H1 (cell line): Measurements from ENCODE around the gene PCDH9.

Experiments
- CBX5 ChIP-seq: fragments of 300-800, 300-1000 bp; sonication (generic); IDR thresholded peaks from 2 replicates; pipeline ENCODE4 v1.7.1; 2016; ENCODE audit warnings: antibody characterized with exemption, low read length, low read depth
- CHD2 ChIP-seq: IDR thresholded peaks from 2 replicates; pipeline ENCODE4 v1.6.1; 2012; ENCODE audit warnings: low read length, improper control_type of control experiment
- CREB1 ChIP-seq: IDR thresholded peaks from 2 replicates; pipeline ENCODE4 v1.6.1; 2012; ENCODE audit warnings: inconsistent platforms
- EZH2 ChIP-seq: fragments of 200-600 bp; sonication (generic); IDR thresholded peaks from 2 replicates; pipeline ENCODE4 v1.7.1; 2012; ENCODE audit warnings: low read depth, mild to moderate bottlenecking, moderate library complexity, low read length, inconsistent platforms; ENCODE audit not compliant: severe bottlenecking
- HDAC6 ChIP-seq: IDR thresholded peaks from one replicate; pipeline ENCODE4 v1.7.1; 2012; ENCODE audit warnings: low read depth, mild to moderate bottlenecking, inconsistent platforms, low read length, moderate library complexity
- MAFK ChIP-seq: IDR thresholded peaks from 2 replicates; pipeline ENCODE4 v1.6.1; 2012; ENCODE audit warnings: low read depth, mild to moderate bottlenecking, improper control_type of control experiment, low read length
- POLR2A ChIP-seq, 2 experiments: IDR thresholded peaks; 1 replicate in 1 of 2; 2 replicates in 1 of 2; pipeline ENCODE4 v1.6.1; 2011; ENCODE audit warnings: low read depth in 2 of 2, low read length in 2 of 2, mild to moderate bottlenecking in 2 of 2; ENCODE audit errors: control extremely low read depth in 1 of 2
- POLR2AphosphoS5 ChIP-seq: IDR thresholded peaks from 2 replicates; pipeline ENCODE4 v1.6.1; 2011; ENCODE audit warnings: low read depth, low read length
- SP2 ChIP-seq: IDR thresholded peaks from 2 replicates; pipeline ENCODE4 v1.6.1; 2012; ENCODE audit warnings: mild to moderate bottlenecking, low read length, inconsistent platforms
- TAF1 ChIP-seq: IDR thresholded peaks from 2 replicates; pipeline ENCODE4 v1.6.1; 2011; ENCODE audit warnings: mild to moderate bottlenecking, low read depth, low read length
- YY1 ChIP-seq: IDR thresholded peaks from 2 replicates; pipeline ENCODE4 v1.6.1; 2011; ENCODE audit warnings: low read depth, mild to moderate bottlenecking, low read length
- ZNF274 ChIP-seq: IDR thresholded peaks from 2 replicates; pipeline ENCODE4 v1.7.0; 2012; ENCODE audit warnings: low read length, borderline replicate concordance; ENCODE audit errors: extremely low read depth
- TF ChIP-seq, protein P1 (sequence below), 3 experiments: IDR thresholded peaks; 1 replicate in 2 of 3; 2 replicates in 1 of 3; pipeline versions ENCODE4 v1.5.1 to v1.6.1; 2011; ENCODE audit warnings: low read length in 3 of 3, mild to moderate bottlenecking in 3 of 3, inconsistent platforms in 2 of 3, low read depth in 1 of 3, moderate library complexity in 1 of 3; ENCODE audit not compliant: insufficient read depth in 1 of 3; ENCODE audit errors: control extremely low read depth in 1 of 3
- TF ChIP-seq, protein P2 (sequence below): fragments of 300-600 bp; sonication (generic); IDR thresholded peaks from 2 replicates; pipeline ENCODE4 v1.7.1; 2012; ENCODE audit warnings: low read length, moderate library complexity, mild to moderate bottlenecking, inconsistent platforms; ENCODE audit not compliant: insufficient replicate concordance

DNA sequence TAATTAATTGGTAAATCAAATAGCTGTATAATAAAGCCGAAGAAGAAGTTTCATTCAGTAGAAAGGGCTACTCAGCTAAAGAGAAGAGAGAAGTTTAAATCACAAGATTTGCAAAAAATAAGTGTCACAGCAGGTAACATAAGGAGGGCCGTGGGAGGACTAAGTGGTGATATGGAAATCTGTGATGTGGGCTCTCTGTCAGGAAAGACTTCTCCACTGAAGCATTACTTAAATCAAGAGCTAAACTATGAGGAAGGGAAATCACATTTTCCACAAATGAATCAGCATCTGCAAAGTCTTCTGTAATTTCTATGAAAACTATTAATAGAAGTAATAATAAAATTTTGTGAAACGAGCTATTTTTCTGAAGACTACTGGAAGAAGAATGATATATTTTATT lies 153.8 kb downstream of the PCDH9 start:
- TF ChIP-seq EZH2 (no peak), CBX5 (no peak), POLR2AphosphoS5 (no peak), ZNF274 (no peak), TAF1 (no peak), YY1 (no peak), HDAC6 (no peak), CHD2 (no peak), CREB1 (no peak), POLR2A (IDR thresholded peaks at IDR 0.05; ENCODE audit: control extremely low read depth in 1 of 2, low read depth in 2 of 2, low read length in 2 of 2) (no peak), MAFK (no peak), SP2 (no peak)
- TF ChIP-seq, protein P1, sequence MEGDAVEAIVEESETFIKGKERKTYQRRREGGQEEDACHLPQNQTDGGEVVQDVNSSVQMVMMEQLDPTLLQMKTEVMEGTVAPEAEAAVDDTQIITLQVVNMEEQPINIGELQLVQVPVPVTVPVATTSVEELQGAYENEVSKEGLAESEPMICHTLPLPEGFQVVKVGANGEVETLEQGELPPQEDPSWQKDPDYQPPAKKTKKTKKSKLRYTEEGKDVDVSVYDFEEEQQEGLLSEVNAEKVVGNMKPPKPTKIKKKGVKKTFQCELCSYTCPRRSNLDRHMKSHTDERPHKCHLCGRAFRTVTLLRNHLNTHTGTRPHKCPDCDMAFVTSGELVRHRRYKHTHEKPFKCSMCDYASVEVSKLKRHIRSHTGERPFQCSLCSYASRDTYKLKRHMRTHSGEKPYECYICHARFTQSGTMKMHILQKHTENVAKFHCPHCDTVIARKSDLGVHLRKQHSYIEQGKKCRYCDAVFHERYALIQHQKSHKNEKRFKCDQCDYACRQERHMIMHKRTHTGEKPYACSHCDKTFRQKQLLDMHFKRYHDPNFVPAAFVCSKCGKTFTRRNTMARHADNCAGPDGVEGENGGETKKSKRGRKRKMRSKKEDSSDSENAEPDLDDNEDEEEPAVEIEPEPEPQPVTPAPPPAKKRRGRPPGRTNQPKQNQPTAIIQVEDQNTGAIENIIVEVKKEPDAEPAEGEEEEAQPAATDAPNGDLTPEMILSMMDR (IDR thresholded peaks at IDR 0.05; ENCODE audit: control extremely low read depth in 1 of 3, insufficient read depth in 1 of 3, low read depth in 1 of 3, low read length in 3 of 3): no peak
- TF ChIP-seq, protein P2, sequence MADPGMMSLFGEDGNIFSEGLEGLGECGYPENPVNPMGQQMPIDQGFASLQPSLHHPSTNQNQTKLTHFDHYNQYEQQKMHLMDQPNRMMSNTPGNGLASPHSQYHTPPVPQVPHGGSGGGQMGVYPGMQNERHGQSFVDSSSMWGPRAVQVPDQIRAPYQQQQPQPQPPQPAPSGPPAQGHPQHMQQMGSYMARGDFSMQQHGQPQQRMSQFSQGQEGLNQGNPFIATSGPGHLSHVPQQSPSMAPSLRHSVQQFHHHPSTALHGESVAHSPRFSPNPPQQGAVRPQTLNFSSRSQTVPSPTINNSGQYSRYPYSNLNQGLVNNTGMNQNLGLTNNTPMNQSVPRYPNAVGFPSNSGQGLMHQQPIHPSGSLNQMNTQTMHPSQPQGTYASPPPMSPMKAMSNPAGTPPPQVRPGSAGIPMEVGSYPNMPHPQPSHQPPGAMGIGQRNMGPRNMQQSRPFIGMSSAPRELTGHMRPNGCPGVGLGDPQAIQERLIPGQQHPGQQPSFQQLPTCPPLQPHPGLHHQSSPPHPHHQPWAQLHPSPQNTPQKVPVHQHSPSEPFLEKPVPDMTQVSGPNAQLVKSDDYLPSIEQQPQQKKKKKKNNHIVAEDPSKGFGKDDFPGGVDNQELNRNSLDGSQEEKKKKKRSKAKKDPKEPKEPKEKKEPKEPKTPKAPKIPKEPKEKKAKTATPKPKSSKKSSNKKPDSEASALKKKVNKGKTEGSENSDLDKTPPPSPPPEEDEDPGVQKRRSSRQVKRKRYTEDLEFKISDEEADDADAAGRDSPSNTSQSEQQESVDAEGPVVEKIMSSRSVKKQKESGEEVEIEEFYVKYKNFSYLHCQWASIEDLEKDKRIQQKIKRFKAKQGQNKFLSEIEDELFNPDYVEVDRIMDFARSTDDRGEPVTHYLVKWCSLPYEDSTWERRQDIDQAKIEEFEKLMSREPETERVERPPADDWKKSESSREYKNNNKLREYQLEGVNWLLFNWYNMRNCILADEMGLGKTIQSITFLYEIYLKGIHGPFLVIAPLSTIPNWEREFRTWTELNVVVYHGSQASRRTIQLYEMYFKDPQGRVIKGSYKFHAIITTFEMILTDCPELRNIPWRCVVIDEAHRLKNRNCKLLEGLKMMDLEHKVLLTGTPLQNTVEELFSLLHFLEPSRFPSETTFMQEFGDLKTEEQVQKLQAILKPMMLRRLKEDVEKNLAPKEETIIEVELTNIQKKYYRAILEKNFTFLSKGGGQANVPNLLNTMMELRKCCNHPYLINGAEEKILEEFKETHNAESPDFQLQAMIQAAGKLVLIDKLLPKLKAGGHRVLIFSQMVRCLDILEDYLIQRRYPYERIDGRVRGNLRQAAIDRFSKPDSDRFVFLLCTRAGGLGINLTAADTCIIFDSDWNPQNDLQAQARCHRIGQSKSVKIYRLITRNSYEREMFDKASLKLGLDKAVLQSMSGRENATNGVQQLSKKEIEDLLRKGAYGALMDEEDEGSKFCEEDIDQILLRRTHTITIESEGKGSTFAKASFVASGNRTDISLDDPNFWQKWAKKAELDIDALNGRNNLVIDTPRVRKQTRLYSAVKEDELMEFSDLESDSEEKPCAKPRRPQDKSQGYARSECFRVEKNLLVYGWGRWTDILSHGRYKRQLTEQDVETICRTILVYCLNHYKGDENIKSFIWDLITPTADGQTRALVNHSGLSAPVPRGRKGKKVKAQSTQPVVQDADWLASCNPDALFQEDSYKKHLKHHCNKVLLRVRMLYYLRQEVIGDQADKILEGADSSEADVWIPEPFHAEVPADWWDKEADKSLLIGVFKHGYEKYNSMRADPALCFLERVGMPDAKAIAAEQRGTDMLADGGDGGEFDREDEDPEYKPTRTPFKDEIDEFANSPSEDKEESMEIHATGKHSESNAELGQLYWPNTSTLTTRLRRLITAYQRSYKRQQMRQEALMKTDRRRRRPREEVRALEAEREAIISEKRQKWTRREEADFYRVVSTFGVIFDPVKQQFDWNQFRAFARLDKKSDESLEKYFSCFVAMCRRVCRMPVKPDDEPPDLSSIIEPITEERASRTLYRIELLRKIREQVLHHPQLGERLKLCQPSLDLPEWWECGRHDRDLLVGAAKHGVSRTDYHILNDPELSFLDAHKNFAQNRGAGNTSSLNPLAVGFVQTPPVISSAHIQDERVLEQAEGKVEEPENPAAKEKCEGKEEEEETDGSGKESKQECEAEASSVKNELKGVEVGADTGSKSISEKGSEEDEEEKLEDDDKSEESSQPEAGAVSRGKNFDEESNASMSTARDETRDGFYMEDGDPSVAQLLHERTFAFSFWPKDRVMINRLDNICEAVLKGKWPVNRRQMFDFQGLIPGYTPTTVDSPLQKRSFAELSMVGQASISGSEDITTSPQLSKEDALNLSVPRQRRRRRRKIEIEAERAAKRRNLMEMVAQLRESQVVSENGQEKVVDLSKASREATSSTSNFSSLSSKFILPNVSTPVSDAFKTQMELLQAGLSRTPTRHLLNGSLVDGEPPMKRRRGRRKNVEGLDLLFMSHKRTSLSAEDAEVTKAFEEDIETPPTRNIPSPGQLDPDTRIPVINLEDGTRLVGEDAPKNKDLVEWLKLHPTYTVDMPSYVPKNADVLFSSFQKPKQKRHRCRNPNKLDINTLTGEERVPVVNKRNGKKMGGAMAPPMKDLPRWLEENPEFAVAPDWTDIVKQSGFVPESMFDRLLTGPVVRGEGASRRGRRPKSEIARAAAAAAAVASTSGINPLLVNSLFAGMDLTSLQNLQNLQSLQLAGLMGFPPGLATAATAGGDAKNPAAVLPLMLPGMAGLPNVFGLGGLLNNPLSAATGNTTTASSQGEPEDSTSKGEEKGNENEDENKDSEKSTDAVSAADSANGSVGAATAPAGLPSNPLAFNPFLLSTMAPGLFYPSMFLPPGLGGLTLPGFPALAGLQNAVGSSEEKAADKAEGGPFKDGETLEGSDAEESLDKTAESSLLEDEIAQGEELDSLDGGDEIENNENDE: no peak
